ENCODE data around the gene TTN.

The TTN gene

GRCh38 chr2:178787155-178787554 is 20.1 kb downstream of the TTN start:
- no peaks in the 10 kb centered on the region for H3K9me3 ChIP-seq (ENCODE audit: control insufficient read depth, insufficient read depth, low read length)
- H3K27me3 ChIP-seq (ENCODE audit: control insufficient read depth, insufficient read depth, low read length): no peaks in the 10 kb centered on the region
- H3K4me3 ChIP-seq (ENCODE audit: low read length): no peak overlapping the region
- H3K27ac ChIP-seq (ENCODE audit: low read length): no peak overlapping the region
- no peak for DNase-seq (ENCODE audit: low read depth, low spot score)
- no CpG with 5 or more reads among the region's 2 CpGs for WGBS (ENCODE audit: insufficient coverage, insufficient read length)
- no peaks in the 10 kb centered on the region for H3K4me1 ChIP-seq (ENCODE audit: control insufficient read depth, insufficient read depth, low read length)
- H3K36me3 ChIP-seq (ENCODE audit: control insufficient read depth, insufficient read depth, low read length): no peaks in the 10 kb centered on the region

- H3K9me3 ChIP-seq (ENCODE audit: control insufficient read depth, insufficient read depth, low read length): no peaks in the 10 kb centered on the region
- no peak overlapping the region for H3K27ac ChIP-seq (ENCODE audit: low read length)
- no peak for DNase-seq (ENCODE audit: low read depth, low spot score)
- no peaks in the 10 kb centered on the region for H3K27me3 ChIP-seq (ENCODE audit: control insufficient read depth, insufficient read depth, low read length)
- no peaks in the 10 kb centered on the region for H3K36me3 ChIP-seq (ENCODE audit: control insufficient read depth, insufficient read depth, low read length)
- WGBS (ENCODE audit: insufficient coverage, insufficient read length): no CpG with 5 or more reads among the region's 10 CpGs
- H3K4me3 ChIP-seq (ENCODE audit: low read length): no peak overlapping the region
- no peaks in the 10 kb centered on the region for H3K4me1 ChIP-seq (ENCODE audit: control insufficient read depth, insufficient read depth, low read length)
Observed at GRCh38 chr2:178783889-178784288, 23.3 kb downstream of the TTN start.

GRCh38 chr2:178782236-178782635 is 25.0 kb downstream of the TTN start:
- Histone ChIP-seq H3K36me3 (ENCODE audit: control insufficient read depth, insufficient read depth, low read length) (no peaks in the 10 kb centered on the region), H3K27me3 (ENCODE audit: control insufficient read depth, insufficient read depth, low read length) (no peaks in the 10 kb centered on the region), H3K9me3 (ENCODE audit: control insufficient read depth, insufficient read depth, low read length) (no peaks in the 10 kb centered on the region), H3K4me3 (ENCODE audit: low read length) (no peak overlapping the region), H3K4me1 (ENCODE audit: control insufficient read depth, insufficient read depth, low read length) (no peaks in the 10 kb centered on the region), H3K27ac (ENCODE audit: low read length) (no peak overlapping the region)
- no peak for DNase-seq (ENCODE audit: low read depth, low spot score)
- WGBS (ENCODE audit: insufficient coverage, insufficient read length): no CpG with 5 or more reads among the region's 7 CpGs

GRCh38 chr2:178777577-178777976 is 29.6 kb downstream of the TTN start:
- Histone ChIP-seq H3K36me3 (ENCODE audit: control insufficient read depth, insufficient read depth, low read length) (peaks cover 3% of the 10 kb centered on the region; the same call in 1 of the 2 replicates), H3K4me1 (ENCODE audit: control insufficient read depth, insufficient read depth, low read length) (no peaks in the 10 kb centered on the region), H3K4me3 (ENCODE audit: low read length) (no peak overlapping the region), H3K27ac (ENCODE audit: low read length) (no peak overlapping the region), H3K9me3 (ENCODE audit: control insufficient read depth, insufficient read depth, low read length) (no peaks in the 10 kb centered on the region), H3K27me3 (ENCODE audit: control insufficient read depth, insufficient read depth, low read length) (no peaks in the 10 kb centered on the region)
- no CpG with 5 or more reads among the region's 7 CpGs for WGBS (ENCODE audit: insufficient coverage, insufficient read length)
- DNase-seq (ENCODE audit: low read depth, low spot score): no peak

- no peaks in the 10 kb centered on the region for H3K9me3 ChIP-seq (ENCODE audit: control insufficient read depth, insufficient read depth, low read length)
- H3K4me3 ChIP-seq (ENCODE audit: low read length): no peak overlapping the region
- no peak for DNase-seq (ENCODE audit: low read depth, low spot score)
- H3K27me3 ChIP-seq (ENCODE audit: control insufficient read depth, insufficient read depth, low read length): no peaks in the 10 kb centered on the region
- H3K27ac ChIP-seq (ENCODE audit: low read length): no peak overlapping the region
- H3K4me1 ChIP-seq (ENCODE audit: control insufficient read depth, insufficient read depth, low read length): no peaks in the 10 kb centered on the region
- no CpG with 5 or more reads among the region's 4 CpGs for WGBS (ENCODE audit: insufficient coverage, insufficient read length)
- peaks cover 3% of the 10 kb centered on the region; the same call in 1 of the 2 replicates for H3K36me3 ChIP-seq (ENCODE audit: control insufficient read depth, insufficient read depth, low read length)
Observed at GRCh38 chr2:178776751-178777150, 30.5 kb downstream of the TTN start.

- Histone ChIP-seq H3K36me3 (ENCODE audit: control insufficient read depth, insufficient read depth, low read length) (peaks cover 3% of the 10 kb centered on the region; the same call in 1 of the 2 replicates), H3K27ac (ENCODE audit: low read length) (no peak overlapping the region), H3K4me1 (ENCODE audit: control insufficient read depth, insufficient read depth, low read length) (no peaks in the 10 kb centered on the region), H3K9me3 (ENCODE audit: control insufficient read depth, insufficient read depth, low read length) (no peaks in the 10 kb centered on the region), H3K27me3 (ENCODE audit: control insufficient read depth, insufficient read depth, low read length) (no peaks in the 10 kb centered on the region), H3K4me3 (ENCODE audit: low read length) (no peak overlapping the region)
- DNase-seq (ENCODE audit: low read depth, low spot score): no peak
- no CpG with 5 or more reads among the region's 7 CpGs for WGBS (ENCODE audit: insufficient coverage, insufficient read length)
Observed at GRCh38 chr2:178775975-178776374, 31.2 kb downstream of the TTN start.

GRCh38 chr2:178770518-178770917 is 36.7 kb downstream of the TTN start:
- DNase-seq (ENCODE audit: low read depth, low spot score): no peak
- no peak overlapping the region for H3K4me3 ChIP-seq (ENCODE audit: low read length)
- H3K36me3 ChIP-seq (ENCODE audit: control insufficient read depth, insufficient read depth, low read length): no peaks in the 10 kb centered on the region
- no CpG with 5 or more reads among the region's 2 CpGs for WGBS (ENCODE audit: insufficient coverage, insufficient read length)
- no peaks in the 10 kb centered on the region for H3K4me1 ChIP-seq (ENCODE audit: control insufficient read depth, insufficient read depth, low read length)
- no peaks in the 10 kb centered on the region for H3K9me3 ChIP-seq (ENCODE audit: control insufficient read depth, insufficient read depth, low read length)
- H3K27me3 ChIP-seq (ENCODE audit: control insufficient read depth, insufficient read depth, low read length): no peaks in the 10 kb centered on the region
- H3K27ac ChIP-seq (ENCODE audit: low read length): no peak overlapping the region

- no peaks in the 10 kb centered on the region for H3K27me3 ChIP-seq (ENCODE audit: control insufficient read depth, insufficient read depth, low read length)
- no peaks in the 10 kb centered on the region for H3K36me3 ChIP-seq (ENCODE audit: control insufficient read depth, insufficient read depth, low read length)
- no CpG with 5 or more reads among the region's 11 CpGs for WGBS (ENCODE audit: insufficient coverage, insufficient read length)
- H3K4me1 ChIP-seq (ENCODE audit: control insufficient read depth, insufficient read depth, low read length): no peaks in the 10 kb centered on the region
- H3K4me3 ChIP-seq (ENCODE audit: low read length): no peak overlapping the region
- no peaks in the 10 kb centered on the region for H3K9me3 ChIP-seq (ENCODE audit: control insufficient read depth, insufficient read depth, low read length)
- DNase-seq (ENCODE audit: low read depth, low spot score): no peak
- H3K27ac ChIP-seq (ENCODE audit: low read length): no peak overlapping the region
Observed at GRCh38 chr2:178767094-178768060, 39.8 kb downstream of the TTN start.

- Histone ChIP-seq H3K27ac (ENCODE audit: low read length) (no peak overlapping the region), H3K4me1 (ENCODE audit: control insufficient read depth, insufficient read depth, low read length) (no peaks in the 10 kb centered on the region), H3K36me3 (ENCODE audit: control insufficient read depth, insufficient read depth, low read length) (no peaks in the 10 kb centered on the region), H3K4me3 (ENCODE audit: low read length) (no peak overlapping the region), H3K27me3 (ENCODE audit: control insufficient read depth, insufficient read depth, low read length) (no peaks in the 10 kb centered on the region), H3K9me3 (ENCODE audit: control insufficient read depth, insufficient read depth, low read length) (no peaks in the 10 kb centered on the region)
- WGBS (ENCODE audit: insufficient coverage, insufficient read length): no CpG with 5 or more reads among the region's 3 CpGs
- no peak for DNase-seq (ENCODE audit: low read depth, low spot score)
Observed at GRCh38 chr2:178764097-178764496, 43.1 kb downstream of the TTN start.

GRCh38 chr2:178761759-178762371 is 45.4 kb downstream of the TTN start:
- Histone ChIP-seq H3K27ac (ENCODE audit: low read length) (no peak overlapping the region), H3K4me1 (ENCODE audit: control insufficient read depth, insufficient read depth, low read length) (no peaks in the 10 kb centered on the region), H3K9me3 (ENCODE audit: control insufficient read depth, insufficient read depth, low read length) (no peaks in the 10 kb centered on the region), H3K4me3 (ENCODE audit: low read length) (no peak overlapping the region), H3K36me3 (ENCODE audit: control insufficient read depth, insufficient read depth, low read length) (no peaks in the 10 kb centered on the region), H3K27me3 (ENCODE audit: control insufficient read depth, insufficient read depth, low read length) (no peaks in the 10 kb centered on the region)
- DNase-seq (ENCODE audit: low read depth, low spot score): peak; percentile 13
- WGBS (ENCODE audit: insufficient coverage, insufficient read length): no CpG with 5 or more reads among the region's 2 CpGs
